Measurements from ENCODE around the gene RIBC1. TPM values are rescaled to one million over a fixed set of nuclear protein-coding genes. Genes with fewer than 3 reads are reported as not detected.
"Not testable (repeated sequence)": the region's sequence is repeated elsewhere in the genome, so short reads cannot be mapped to it uniquely, and the experiment has no call there.

The RIBC1 gene
- 0.60 and 1.0 TPM in 2 replicates for total RNA-seq

DNA sequence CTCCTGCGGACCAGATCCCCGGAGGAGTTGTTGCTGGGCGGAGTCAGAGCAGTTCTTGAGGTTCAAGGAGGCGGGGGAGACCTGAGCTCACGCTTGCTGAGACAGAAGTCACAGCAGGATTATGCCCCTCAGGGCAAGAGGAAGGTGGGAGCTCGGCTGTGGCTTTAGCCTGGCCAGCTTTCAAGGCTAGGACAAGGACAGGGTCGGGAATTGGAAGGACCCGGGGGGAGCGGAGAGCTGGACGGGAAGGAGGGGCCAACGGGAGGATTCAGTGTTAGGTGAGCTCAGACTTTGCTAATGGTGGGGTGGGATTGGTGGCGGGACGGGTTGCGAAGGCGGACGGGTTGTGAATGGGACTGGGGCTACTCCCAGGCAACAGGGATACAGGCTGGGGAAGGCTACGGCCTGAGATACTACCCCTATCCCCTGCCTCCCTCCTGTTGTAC lies at the start of gene RIBC1:
RIBC1 (plus strand) TSS at position 13 of the 446 bp plus-strand sequence. CDS start 3,404 bp downstream, outside the sequence.
- DNase-seq = no peak

DNA sequence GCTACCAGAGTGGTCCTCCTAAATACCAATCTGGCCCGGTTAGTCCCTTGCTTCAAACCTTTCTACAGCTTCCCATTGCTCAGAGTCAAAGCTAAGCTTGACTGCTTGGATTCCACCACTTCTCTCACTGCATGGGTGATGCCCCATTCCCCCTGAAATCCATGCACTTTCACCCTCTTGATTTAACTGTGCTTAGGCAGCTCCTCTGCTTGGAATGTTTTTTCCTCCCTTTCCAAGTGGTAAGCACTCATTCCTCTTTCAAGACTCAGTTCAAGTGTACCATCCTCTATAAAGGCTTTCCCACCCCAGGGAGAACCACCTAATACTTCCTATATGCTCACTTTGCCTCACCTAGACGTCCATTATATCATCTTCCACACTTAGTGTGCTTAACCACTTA lies 49.4 kb upstream of the RIBC1 start:
- no peak for DNase-seq

DNA sequence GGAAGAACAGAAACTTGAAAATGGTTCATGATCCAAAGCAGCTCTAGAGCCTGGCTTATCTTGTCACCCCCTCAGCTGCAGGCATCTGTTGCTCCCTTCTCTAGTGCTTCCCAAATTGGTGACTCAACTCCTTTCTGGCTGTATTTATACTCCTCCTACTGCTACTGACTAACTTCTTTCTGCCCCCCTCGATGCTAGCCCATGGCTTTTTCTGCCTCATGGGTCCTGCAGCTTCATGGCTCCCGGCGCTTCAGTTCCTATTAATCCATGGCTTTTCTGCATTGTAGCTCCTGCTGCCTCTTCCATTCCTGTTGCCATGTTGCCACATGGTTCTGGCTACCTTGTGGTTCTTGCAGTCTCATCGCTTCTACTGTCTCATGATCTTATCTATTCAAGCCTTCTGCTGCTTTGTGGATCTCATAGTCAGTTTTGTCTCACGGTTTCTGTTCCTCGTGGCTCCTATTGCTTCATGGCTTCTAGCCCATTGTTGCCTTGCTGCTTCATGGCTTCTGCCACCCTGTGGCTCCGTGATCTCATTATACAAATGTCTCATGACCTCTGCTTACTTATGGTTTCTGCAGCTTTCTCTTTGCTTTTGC lies 48.4 kb upstream of the RIBC1 start:
- no peak for DNase-seq

DNA sequence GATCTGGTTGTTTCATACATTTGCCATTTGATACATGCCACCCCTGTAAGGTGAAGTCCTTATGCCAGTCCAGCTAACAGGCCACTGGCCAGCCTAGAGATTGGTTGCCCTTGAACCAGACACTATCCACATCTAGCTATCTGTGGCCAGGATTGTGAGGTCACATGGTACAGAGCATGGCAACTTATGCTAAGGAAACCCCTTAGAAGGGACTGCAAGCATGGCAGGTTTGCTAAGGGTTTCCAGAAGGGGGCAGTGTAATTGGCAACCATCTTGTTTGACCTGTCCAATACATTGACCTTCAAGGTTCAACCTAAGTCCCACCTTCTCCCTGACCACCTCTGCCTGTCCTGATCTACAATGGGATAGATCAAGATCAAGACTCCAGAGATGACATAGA lies 47.8 kb upstream of the RIBC1 start:
- DNase-seq = no peak

DNA sequence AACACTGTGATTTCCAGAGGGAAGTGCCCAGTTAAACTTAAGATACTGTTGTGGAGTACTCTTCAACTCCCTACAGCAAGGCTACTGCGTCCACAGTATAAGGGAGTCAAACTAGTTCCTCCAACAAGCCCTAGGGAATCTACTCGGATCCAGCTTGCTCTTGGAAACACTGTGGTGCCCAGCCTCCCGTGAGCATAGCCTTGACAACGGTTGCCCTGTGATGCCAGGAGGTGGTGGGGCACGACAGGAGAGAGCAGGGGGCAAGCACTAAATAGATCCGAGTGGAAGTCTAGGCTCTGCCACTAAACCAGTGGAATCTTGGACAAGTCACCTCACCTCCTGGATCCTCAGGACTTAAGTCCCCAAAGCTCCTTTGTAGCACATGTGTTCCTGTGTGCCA lies 45.8 kb upstream of the RIBC1 start:
- DNase-seq = no peak

DNA sequence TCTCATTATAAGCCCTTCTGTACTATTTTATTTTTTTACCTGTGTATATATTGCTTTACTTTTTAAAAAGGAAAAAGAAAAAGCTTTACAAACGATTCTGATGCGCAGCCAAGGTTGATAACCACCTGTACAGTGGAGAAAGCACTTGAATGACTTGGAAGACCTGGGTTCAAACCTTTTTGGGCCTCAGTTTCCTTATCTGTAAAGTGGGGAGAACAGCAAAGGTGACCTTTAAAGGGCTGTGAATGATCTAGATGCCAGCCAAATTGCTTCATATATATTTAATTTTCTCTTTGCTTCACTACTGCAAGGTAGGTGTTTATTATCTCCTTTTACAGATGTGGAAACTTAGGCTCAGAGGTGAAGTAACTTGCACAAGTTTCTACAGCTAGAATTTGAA lies 45.2 kb upstream of the RIBC1 start:
- DNase-seq = no peak

DNA sequence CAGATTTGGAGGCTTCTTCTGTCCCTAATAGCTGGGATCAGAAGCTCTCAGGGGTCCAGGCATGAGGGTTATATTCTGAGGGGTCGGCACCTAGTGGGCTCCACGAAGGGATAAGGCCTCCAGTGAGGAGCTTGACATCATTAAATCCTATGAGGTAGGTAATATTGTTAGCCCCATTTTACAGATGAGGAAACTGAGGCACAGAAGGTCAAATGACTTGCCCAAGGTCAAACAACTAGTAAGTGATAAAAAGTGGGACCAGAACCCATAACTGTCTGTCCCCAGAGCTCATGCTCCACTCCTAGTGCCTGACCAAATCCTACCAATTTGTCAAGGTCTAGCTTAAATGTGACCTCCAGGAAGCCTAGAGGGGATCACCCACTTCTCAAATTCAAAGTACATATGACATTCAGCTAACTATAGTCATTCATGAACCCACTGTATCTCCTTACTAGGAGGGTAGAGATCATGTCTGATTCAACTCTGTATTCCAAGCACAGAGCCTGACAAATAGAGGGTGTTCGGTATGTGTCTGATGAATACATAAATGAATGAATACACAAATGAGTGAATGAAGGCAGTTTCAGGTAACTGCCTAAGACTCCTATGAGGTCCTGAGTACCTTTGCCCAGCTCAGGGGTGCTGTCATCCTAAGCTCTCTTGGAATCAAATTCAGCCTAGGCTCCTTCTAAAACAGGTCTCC lies 43.5 kb upstream of the RIBC1 start:
- DNase-seq = no peak

DNA sequence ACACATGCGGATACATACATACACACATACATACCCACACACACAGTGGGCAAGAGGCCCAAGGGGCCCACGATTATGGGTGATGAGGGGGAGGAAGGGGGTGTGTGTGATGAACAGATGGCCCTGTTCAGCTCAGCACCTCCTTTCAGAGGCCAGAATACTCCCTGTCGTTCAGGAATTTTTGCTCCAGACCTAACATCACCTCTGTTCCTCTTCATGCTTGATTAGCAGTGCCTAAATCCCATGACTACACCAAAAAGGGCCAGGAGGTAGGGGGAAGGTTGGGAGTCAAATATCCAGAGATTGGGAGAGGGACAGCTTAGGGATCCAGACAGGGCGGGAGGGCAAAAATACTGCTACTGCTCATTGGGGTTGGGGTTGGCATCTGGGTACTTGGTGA lies 42.9 kb upstream of the RIBC1 start:
- no peak for DNase-seq

DNA sequence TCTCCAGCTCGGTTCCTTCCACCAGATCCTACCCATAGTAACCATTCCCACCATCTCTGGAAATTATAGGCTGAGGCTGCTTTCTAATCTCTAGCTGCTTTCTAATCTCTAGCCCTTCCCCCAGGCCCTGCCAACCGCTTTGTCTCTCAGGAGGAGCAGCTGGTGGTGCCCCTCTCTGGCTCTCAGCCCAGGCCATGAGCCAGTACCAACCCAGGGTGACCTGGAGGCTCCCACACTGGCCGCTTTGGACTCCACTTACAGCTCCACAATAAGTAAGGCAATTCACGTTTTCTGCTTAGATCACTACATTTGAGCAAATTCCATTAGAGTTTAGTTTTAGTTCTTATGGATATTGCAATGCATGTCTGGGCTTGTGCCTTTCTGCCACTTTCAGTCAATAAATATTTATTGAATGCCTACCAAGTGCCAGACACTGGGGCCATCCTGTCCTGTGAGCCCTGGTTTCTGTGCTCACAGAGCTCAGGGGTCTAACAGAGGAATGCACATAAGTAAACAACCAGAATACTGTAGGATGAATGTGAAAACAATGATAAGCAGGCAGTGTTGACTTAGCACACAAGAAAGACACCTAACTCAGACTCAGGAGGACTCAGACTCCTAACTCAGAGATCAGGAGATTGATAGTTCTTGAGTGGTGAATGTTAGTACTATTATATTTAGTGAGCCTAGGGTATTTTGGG lies 39.1 kb upstream of the RIBC1 start:
- DNase-seq = no peak

DNA sequence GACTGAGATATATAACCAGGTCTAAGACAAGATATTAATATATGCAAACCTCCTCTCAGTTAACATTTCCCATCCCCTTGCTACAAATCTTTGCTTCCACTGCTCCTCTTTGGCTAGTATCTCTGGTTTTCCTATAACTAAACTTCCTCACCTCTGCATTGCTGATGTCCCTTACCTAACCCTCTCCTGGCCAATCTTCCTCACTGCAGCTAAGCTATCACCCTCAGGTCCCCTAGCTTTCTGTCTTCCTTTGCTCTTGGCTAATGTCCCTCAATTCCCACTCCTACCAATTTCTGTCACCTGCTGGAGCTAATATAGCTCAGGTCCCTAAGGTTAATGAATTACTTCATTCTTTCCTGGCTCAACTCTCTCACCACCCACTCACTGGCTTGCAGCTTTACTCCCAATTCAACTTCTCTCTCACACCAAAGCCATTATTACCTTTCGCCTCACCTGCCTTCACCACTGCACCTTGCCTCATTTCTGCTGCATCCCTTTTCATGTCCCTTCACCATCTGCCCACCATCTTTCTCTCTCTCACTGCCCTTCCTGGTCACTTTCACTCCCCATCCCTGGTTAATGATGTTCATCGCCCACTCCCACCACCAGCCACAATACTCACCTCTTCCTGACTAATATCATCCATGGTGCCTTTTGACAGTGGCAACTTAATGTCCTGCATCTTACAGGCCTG lies 26.9 kb upstream of the RIBC1 start:
- no peak for DNase-seq

DNA sequence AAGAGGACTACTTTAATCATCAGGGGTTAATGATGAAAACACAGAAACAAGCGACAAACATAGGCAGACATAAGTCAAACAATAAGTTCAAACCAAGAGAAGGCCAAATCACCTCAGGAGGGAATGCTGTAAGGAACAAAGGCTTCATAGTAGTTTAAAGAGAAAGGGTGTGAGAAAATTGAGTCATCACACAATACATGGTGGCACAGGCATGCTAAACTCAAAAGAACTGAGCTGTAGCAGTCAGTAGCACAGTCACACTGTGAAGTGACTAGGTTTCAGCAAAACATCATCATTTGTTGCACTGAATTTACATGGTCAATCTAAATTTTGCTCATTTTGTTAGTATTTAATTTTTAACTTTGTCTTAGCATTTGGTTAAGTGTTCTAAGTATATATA lies 24.5 kb upstream of the RIBC1 start:
- DNase-seq = no peak

DNA sequence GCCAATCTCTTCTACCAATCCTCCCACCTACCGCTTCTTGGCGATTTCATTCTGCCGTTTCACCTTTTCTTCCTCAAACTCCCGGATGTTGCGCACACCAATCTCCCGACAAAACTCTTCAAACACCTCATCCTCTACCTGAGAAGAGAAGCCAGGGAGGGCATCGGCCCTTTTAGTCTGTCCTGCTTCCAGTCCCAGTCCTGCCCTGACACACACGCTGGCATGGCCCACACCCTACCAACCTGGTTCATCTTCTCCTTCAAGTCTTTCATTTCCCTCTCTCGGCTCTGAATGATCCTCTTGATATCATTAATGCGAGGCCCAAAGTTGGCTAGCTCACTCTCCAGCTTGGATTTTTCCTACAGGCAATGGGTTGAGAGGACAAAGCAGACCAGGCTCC lies 19.1 kb upstream of the RIBC1 start:
- no peak for DNase-seq

DNA sequence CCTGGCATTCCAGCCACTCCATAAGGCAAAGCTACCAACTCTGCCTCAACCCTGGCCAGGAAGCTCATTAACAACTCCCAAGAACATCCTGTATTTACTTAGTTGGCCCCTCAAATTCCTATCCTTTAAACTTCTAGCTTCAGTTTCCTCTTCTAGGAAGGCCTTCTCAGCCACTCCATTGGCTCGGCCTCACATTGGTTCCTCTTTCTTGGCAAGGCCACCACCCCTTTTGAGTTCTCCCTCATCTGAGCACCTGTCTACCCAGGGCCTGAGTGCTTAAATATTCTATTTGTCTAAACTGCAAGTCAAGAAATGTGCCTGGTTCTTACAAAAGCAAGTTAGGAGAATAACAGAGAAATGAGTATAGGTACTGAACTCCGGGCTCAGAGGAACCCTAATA lies 10.2 kb upstream of the RIBC1 start:
- no peak for DNase-seq

DNA sequence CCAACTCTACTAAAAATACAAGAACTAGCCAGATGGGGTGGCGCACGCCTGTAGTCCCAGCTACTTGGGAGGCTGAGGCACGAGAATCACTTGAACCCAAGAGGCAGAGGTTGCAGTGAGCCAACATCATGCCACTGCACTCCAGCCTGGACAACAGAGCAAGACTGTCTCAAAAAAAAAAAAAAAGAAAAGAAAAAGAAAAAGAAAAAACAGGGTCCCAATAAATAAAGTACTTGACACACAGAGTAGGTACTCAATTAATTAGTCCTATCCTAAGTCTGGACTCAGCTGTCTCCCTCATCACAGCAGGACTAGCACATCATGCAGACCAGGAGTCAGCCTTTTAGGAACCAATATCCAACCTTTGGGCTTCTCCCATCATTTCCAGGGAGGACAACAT lies 2.3 kb upstream of the RIBC1 start:
- DNase-seq = not testable (repeated sequence)

DNA sequence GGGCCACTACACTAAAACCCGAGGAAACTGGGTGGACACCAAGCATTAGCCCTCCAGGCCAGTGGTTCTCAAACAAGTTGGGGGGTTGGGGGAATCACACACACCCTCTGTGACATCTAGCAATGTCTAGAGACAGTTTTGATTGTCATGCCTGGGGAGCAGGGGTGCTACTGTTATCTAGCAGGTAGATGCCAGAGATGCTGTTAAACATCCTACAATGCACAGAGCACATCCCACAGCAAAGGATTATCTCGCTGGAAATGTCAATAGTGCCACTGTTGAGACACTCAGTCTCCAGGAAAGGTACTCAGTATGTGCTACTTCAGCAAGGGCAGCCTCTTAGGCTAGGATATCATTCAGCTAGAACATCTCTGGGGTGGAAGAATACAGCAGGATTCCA lies 1.5 kb upstream of the RIBC1 start:
- DNase-seq = no peak

DNA sequence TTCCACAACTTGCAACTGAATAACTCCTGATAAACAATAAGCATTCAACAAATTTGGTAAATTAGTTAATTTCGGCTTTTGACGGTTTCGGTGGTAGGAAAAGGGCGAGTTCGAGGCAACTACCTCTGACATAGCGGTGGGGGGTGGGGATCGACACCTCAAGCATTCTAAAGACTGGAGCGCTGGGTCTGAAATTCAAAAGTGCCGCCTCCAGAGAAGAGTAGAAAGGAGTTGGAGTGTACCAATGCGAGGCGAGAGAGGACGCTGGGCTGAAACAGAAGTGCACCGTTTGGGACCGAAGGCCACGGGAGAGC lies 944 bp upstream of the RIBC1 start:
- no peak for DNase-seq

DNA sequence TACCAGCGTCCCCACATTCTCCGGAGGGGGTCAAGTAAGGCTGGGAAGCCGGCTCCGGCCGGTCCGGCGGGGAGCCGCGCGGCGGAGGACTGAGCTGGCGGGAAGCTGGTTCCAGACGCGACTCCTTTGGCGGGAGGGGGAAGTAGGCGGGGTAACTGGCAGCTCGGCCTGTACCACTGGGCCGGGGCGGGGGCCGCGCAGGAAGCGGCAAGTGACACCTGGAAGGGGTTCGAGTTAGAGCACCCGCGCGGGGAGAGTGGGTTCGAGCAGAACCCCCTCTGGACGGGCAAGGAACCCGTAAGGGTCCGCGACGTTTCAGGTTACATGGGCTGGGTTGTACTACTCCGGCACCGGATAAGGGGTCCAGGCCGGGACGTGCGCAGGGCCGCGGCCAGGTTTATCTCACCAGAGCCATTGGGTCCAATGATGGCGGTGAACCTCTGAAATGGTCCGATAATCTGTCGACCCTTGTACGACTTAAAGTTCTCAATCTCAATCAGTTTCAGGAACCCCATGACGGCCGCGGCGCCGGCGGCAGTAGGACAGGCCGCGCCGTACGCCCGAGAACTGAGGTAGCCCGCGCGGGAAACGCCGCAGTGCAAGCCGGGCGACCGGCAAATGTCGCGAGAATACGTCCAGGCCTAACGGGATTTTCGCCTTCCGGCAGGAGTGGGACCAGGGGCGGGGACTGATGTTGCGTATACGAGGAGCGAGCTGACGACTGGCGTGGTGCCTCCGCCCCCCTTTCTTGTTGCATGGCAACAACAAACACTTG lies 400 bp upstream of the RIBC1 start, which contains the start of gene SMC1A:
SMC1A (minus strand) TSS at position 569 of the 775 bp plus-strand sequence; CDS start at position 515, 54 bp downstream.
- peak; percentile 96 for DNase-seq

DNA sequence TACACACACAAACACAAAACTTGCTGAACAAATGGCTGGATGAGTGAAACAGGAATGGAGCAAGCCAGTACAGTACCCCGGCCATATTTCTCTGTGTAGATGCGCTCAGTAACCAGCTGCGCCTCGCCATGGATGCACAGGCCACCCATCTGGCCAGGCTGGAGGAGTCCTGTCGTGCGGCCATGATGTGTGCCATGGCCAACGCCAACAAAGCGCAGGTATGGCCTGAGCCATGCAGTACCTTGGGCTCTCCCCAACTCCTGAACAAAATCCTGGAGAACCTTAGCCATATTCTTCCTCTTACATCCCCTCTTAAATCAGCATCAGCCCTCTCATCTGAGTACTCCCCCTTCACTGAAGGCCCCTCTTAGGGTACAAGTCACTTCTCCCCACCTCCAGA lies 7.1 kb downstream of the RIBC1 start:
- no peak for DNase-seq

DNA sequence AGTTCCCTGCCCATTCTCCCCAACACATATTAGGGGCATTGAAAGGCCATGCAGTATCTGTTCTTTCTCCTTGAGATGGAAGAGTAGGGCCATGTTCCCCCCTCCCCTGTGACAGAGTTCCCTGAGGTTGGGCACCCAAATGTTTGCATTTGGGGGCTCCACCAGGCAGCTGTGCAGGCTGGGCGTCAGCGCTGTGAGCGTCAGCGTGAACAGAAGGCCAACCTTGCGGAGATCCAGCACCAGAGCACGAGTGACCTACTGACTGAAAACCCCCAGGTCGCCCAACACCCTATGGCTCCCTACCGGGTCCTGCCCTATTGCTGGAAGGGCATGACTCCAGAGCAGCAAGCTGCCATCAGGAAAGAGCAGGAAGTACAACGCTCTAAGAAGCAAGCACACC lies 7.6 kb downstream of the RIBC1 start:
- no peak for DNase-seq

DNA sequence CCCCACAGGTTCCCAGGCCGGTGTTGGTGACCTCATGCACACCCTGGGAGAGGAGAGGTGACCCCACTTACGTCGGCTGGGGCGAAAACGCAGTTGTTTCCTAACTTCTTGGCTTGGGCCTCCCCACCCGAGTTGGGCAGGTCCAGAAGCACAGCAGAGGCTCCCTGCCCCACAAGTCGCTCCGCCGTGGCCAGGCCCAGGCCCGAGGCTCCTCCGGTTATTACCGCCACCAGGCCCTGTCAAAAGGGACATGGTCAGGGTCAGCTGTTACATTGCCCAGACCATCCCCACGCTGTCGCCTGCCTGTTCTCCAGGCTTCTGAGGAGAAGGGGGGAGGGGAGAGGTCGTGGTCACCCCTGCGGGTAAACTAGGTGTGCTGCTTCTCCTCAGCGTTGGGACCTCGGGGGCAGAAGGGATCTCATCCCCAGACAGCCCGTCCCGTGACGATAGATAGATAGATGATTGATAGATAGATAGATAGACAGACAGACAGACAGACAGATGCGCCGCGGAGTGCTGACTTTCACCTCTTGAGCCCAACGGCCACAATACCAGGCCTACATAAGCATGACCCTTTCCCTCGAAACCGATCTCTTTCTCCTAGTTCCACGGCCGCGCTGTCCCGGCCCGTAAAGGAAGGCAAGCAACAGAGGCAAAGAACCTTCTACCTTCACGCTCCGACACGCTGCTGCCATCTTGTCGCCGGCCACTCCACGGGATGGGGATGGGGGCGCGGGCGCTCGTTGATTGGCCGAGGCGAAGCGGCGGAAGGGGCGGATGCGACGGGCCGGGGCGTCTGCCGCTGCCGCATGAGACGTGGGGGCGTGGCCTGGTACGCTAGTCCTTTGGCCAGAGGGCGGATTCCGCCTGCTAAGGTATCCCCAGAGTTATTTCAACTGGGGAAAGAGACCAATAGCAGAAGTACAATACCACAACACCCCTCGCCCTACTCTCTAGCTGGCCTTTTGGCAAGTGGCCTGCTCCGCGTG lies 11.3 kb downstream of the RIBC1 start, which contains the start of gene HSD17B10:
HSD17B10 (minus strand) TSS at position 720 of the 989 bp plus-strand sequence; CDS start at position 695, 25 bp downstream.
- peak; percentile 84 for DNase-seq

DNA sequence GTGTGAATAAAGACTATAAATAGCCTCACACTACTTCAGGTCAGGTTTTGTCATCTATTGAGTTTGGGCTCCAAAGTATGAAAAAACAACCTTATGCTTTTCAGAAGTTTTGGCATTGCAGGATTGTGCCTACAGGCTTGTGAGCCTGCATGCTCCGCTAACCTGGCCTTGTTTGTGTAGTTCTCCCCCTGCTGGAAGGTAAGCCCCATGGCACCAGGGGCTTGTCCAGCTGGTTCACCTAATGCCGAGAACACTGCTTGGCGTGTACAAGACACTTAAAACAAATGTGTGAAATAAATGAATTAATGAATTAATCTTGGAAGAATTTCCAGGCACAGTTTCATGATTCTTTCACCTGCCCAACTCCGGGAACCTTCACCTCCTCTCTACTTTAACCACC lies 13.3 kb downstream of the RIBC1 start:
- DNase-seq = peak; percentile 77
